Measurements from ENCODE around the gene PARN.
"Not testable (repeated sequence)": the region's sequence is repeated elsewhere in the genome, so short reads cannot be mapped to it uniquely, and the experiment has no call there.

Gene PARN

GRCh38 chr16:14436401-14436955, 193.6 kb downstream of the PARN start:
- Histone ChIP-seq H3K4me3 (ENCODE audit: low read length in 2 of 2) (no peak overlapping the region), H3K4me1 (ENCODE audit: control insufficient read depth, insufficient read depth, low read length) (no peaks in the 10 kb centered on the region), H3K27ac (ENCODE audit: low read length) (no peak overlapping the region), H3K9me3 (ENCODE audit: control insufficient read depth in 2 of 2, low read length in 2 of 2) (no peaks in the 10 kb centered on the region), H3K27me3 (ENCODE audit: control insufficient read depth in 1 of 2, insufficient read depth in 2 of 2, low read length in 2 of 2) (no peaks in the 10 kb centered on the region), H3K9ac (ENCODE audit: low read length in 2 of 2) (no peak overlapping the region), H3K36me3 (ENCODE audit: control insufficient read depth in 2 of 2, insufficient read depth in 2 of 2, low read length in 2 of 2) (peaks cover 0 to 7% of the 10 kb centered on the region in 2 donors)

- peaks cover 0 to 7% of the 10 kb centered on the region in 2 donors for H3K36me3 ChIP-seq (ENCODE audit: control insufficient read depth in 2 of 2, insufficient read depth in 2 of 2, low read length in 2 of 2)
- no peaks in the 10 kb centered on the region for H3K9me3 ChIP-seq (ENCODE audit: control insufficient read depth in 2 of 2, low read length in 2 of 2)
- H3K4me1 ChIP-seq (ENCODE audit: control insufficient read depth, insufficient read depth, low read length), result no peaks in the 10 kb centered on the region
These were observed 195.2 kb downstream of the PARN start for GRCh38 chr16:14434860-14435259.

GRCh38 chr16:14428971-14429637, 201.0 kb downstream of the PARN start:
- H3K36me3 ChIP-seq (ENCODE audit: control insufficient read depth in 2 of 2, insufficient read depth in 2 of 2, low read length in 2 of 2); H3K4me1 ChIP-seq (ENCODE audit: control insufficient read depth, insufficient read depth, low read length); H3K27ac ChIP-seq (ENCODE audit: low read length): not testable (repeated sequence)

More at GRCh38 chr16:14434860-14435259, 195.2 kb downstream of the PARN start:
- Histone ChIP-seq H3K9ac (ENCODE audit: low read length in 2 of 2) (no peak overlapping the region), H3K27ac (ENCODE audit: low read length) (no peak overlapping the region), H3K27me3 (ENCODE audit: control insufficient read depth in 1 of 2, insufficient read depth in 2 of 2, low read length in 2 of 2) (no peaks in the 10 kb centered on the region), H3K4me3 (ENCODE audit: low read length in 2 of 2) (no peak overlapping the region)

GRCh38 chr16:14428043-14428442, 202.0 kb downstream of the PARN start:
- no peak overlapping the region for H3K27ac ChIP-seq (ENCODE audit: low read length)
- no peaks in the 10 kb centered on the region for H3K9me3 ChIP-seq (ENCODE audit: control insufficient read depth in 2 of 2, low read length in 2 of 2)
- no peaks in the 10 kb centered on the region for H3K4me1 ChIP-seq (ENCODE audit: control insufficient read depth, insufficient read depth, low read length)
- H3K27me3 ChIP-seq (ENCODE audit: control insufficient read depth in 1 of 2, insufficient read depth in 2 of 2, low read length in 2 of 2), result no peaks in the 10 kb centered on the region
- no peak overlapping the region for H3K4me3 ChIP-seq (ENCODE audit: low read length in 2 of 2)
- peaks cover 0 to 2% of the 10 kb centered on the region in 2 donors for H3K36me3 ChIP-seq (ENCODE audit: control insufficient read depth in 2 of 2, insufficient read depth in 2 of 2, low read length in 2 of 2)
- H3K9ac ChIP-seq (ENCODE audit: low read length in 2 of 2), result no peak overlapping the region

More at GRCh38 chr16:14428971-14429637, 201.0 kb downstream of the PARN start:
- H3K9ac ChIP-seq (ENCODE audit: low read length in 2 of 2); H3K27me3 ChIP-seq (ENCODE audit: control insufficient read depth in 1 of 2, insufficient read depth in 2 of 2, low read length in 2 of 2); H3K4me3 ChIP-seq (ENCODE audit: low read length in 2 of 2); H3K9me3 ChIP-seq (ENCODE audit: control insufficient read depth in 2 of 2, low read length in 2 of 2): not testable (repeated sequence)

GRCh38 chr16:14427371-14427948, 202.6 kb downstream of the PARN start:
- Histone ChIP-seq H3K4me3 (ENCODE audit: low read length in 2 of 2) (no peak overlapping the region), H3K9ac (ENCODE audit: low read length in 2 of 2) (no peak overlapping the region), H3K9me3 (ENCODE audit: control insufficient read depth in 2 of 2, low read length in 2 of 2) (no peaks in the 10 kb centered on the region), H3K36me3 (ENCODE audit: control insufficient read depth in 2 of 2, insufficient read depth in 2 of 2, low read length in 2 of 2) (peaks cover 0 to under 1% of the 10 kb centered on the region in 2 donors), H3K4me1 (ENCODE audit: control insufficient read depth, insufficient read depth, low read length) (no peaks in the 10 kb centered on the region), H3K27me3 (ENCODE audit: control insufficient read depth in 1 of 2, insufficient read depth in 2 of 2, low read length in 2 of 2) (no peaks in the 10 kb centered on the region), H3K27ac (ENCODE audit: low read length) (no peak overlapping the region)

- no peaks in the 10 kb centered on the region for H3K36me3 ChIP-seq (ENCODE audit: control insufficient read depth in 2 of 2, insufficient read depth in 2 of 2, low read length in 2 of 2)
- no peaks in the 10 kb centered on the region for H3K27me3 ChIP-seq (ENCODE audit: control insufficient read depth in 1 of 2, insufficient read depth in 2 of 2, low read length in 2 of 2)
- H3K4me3 ChIP-seq (ENCODE audit: low read length in 2 of 2), result no peak overlapping the region
- H3K27ac ChIP-seq (ENCODE audit: low read length), result no peak overlapping the region
- peaks cover 2% of the 10 kb centered on the region for H3K4me1 ChIP-seq (ENCODE audit: control insufficient read depth, insufficient read depth, low read length)
- H3K9me3 ChIP-seq (ENCODE audit: control insufficient read depth in 2 of 2, low read length in 2 of 2), result no peaks in the 10 kb centered on the region
- no peak overlapping the region for H3K9ac ChIP-seq (ENCODE audit: low read length in 2 of 2)
These were observed 205.5 kb downstream of the PARN start for GRCh38 chr16:14424595-14424994.

GRCh38 chr16:14423344-14423743, 206.7 kb downstream of the PARN start:
- Histone ChIP-seq H3K4me1 (ENCODE audit: control insufficient read depth, insufficient read depth, low read length) (peaks cover 9% of the 10 kb centered on the region), H3K27ac (ENCODE audit: low read length) (no peak overlapping the region), H3K9me3 (ENCODE audit: control insufficient read depth in 2 of 2, low read length in 2 of 2) (no peaks in the 10 kb centered on the region), H3K4me3 (ENCODE audit: low read length in 2 of 2) (no peak overlapping the region), H3K9ac (ENCODE audit: low read length in 2 of 2) (no peak overlapping the region), H3K27me3 (ENCODE audit: control insufficient read depth in 1 of 2, insufficient read depth in 2 of 2, low read length in 2 of 2) (no peaks in the 10 kb centered on the region), H3K36me3 (ENCODE audit: control insufficient read depth in 2 of 2, insufficient read depth in 2 of 2, low read length in 2 of 2) (no peaks in the 10 kb centered on the region)

GRCh38 chr16:14420721-14421488, 209.2 kb downstream of the PARN start:
- Histone ChIP-seq H3K4me1 (ENCODE audit: control insufficient read depth, insufficient read depth, low read length) (peaks cover 9% of the 10 kb centered on the region), H3K27me3 (ENCODE audit: control insufficient read depth in 1 of 2, insufficient read depth in 2 of 2, low read length in 2 of 2) (no peaks in the 10 kb centered on the region), H3K4me3 (ENCODE audit: low read length in 2 of 2) (no peak overlapping the region), H3K27ac (ENCODE audit: low read length) (no peak overlapping the region), H3K9ac (ENCODE audit: low read length in 2 of 2) (no peak overlapping the region), H3K9me3 (ENCODE audit: control insufficient read depth in 2 of 2, low read length in 2 of 2) (peaks cover 0 to 2% of the 10 kb centered on the region in 2 donors), H3K36me3 (ENCODE audit: control insufficient read depth in 2 of 2, insufficient read depth in 2 of 2, low read length in 2 of 2) (no peaks in the 10 kb centered on the region)

- H3K4me3 ChIP-seq (ENCODE audit: low read length in 2 of 2); H3K9ac ChIP-seq (ENCODE audit: low read length in 2 of 2); H3K36me3 ChIP-seq (ENCODE audit: control insufficient read depth in 2 of 2, insufficient read depth in 2 of 2, low read length in 2 of 2); H3K9me3 ChIP-seq (ENCODE audit: control insufficient read depth in 2 of 2, low read length in 2 of 2); H3K27me3 ChIP-seq (ENCODE audit: control insufficient read depth in 1 of 2, insufficient read depth in 2 of 2, low read length in 2 of 2); H3K27ac ChIP-seq (ENCODE audit: low read length); H3K4me1 ChIP-seq (ENCODE audit: control insufficient read depth, insufficient read depth, low read length): not testable (repeated sequence)
These were observed 209.8 kb downstream of the PARN start for GRCh38 chr16:14420243-14420642.

- Histone ChIP-seq H3K4me3 (ENCODE audit: low read length in 2 of 2) (no peak overlapping the region), H3K9me3 (ENCODE audit: control insufficient read depth in 2 of 2, low read length in 2 of 2) (peaks cover 0 to 2% of the 10 kb centered on the region in 2 donors), H3K36me3 (ENCODE audit: control insufficient read depth in 2 of 2, insufficient read depth in 2 of 2, low read length in 2 of 2) (no peaks in the 10 kb centered on the region), H3K27ac (ENCODE audit: low read length) (no peak overlapping the region), H3K27me3 (ENCODE audit: control insufficient read depth in 1 of 2, insufficient read depth in 2 of 2, low read length in 2 of 2) (no peaks in the 10 kb centered on the region), H3K4me1 (ENCODE audit: control insufficient read depth, insufficient read depth, low read length) (peaks cover 9% of the 10 kb centered on the region), H3K9ac (ENCODE audit: low read length in 2 of 2) (no peak overlapping the region)
These were observed 210.2 kb downstream of the PARN start for GRCh38 chr16:14419817-14420216.
